Keratinocyte (primary cell): ENCODE data around the gene ZNF446. TPM values are rescaled to one million over a fixed set of nuclear protein-coding genes. Genes with fewer than 3 reads are reported as not detected.

Experiments
- DNase-seq: peaks from one replicate; pipeline ENCODE4 v3.0.0-alpha.2; 2011; ENCODE audit warnings: low read depth, missing footprints, low spot score
- FAIRE-seq: peaks from 2 replicates; lab custom pipeline; 2011; peaks lifted over from hg19 to GRCh38; lab: Jason Lieb, UNC
- H2AFZ ChIP-seq: 2 replicates; pipeline ENCODE4 v1.6.0; 2012; ENCODE audit warnings: low read length, control low read depth, inconsistent platforms; ENCODE audit not compliant: control insufficient read depth
- H3K27ac ChIP-seq: 2 replicates; pipeline ENCODE4 v1.5.1; 2011; ENCODE audit warnings: low read length; ENCODE audit not compliant: control insufficient read depth, insufficient read depth
- H3K27me3 ChIP-seq: 3 replicates; pipeline ENCODE4 v1.6.0; 2011; ENCODE audit warnings: low read length; ENCODE audit not compliant: control insufficient read depth, insufficient read depth; ENCODE audit errors: extremely low read depth
- H3K36me3 ChIP-seq, 2 experiments: 2 replicates in 1 of 2; 3 replicates in 1 of 2; pipeline ENCODE4 v1.5.1; 2011; ENCODE audit warnings: low read length in 2 of 2, mild to moderate bottlenecking in 1 of 2; ENCODE audit not compliant: control insufficient read depth in 2 of 2, insufficient read depth in 2 of 2; ENCODE audit errors: extremely low read depth in 1 of 2
- H3K4me1 ChIP-seq: 3 replicates; pipeline ENCODE4 v1.5.1; 2011; ENCODE audit warnings: low read length; ENCODE audit not compliant: control insufficient read depth, insufficient read depth; ENCODE audit errors: extremely low read depth
- H3K4me2 ChIP-seq: 3 replicates; pipeline ENCODE4 v1.6.0; 2011; ENCODE audit warnings: low read depth, low read length; ENCODE audit not compliant: control insufficient read depth, insufficient read depth; ENCODE audit errors: extremely low read depth
- H3K4me3 ChIP-seq, 3 experiments: fragments of 200-600 bp in 1 of 3; sonication (generic) in 1 of 3; 2 replicates in 2 of 3; 3 replicates in 1 of 3; pipeline ENCODE4 v1.5.1; 2011 to 2016; ENCODE audit warnings: low read length in 3 of 3, mild to moderate bottlenecking in 3 of 3, control low read depth in 2 of 3, inconsistent platforms in 1 of 3, low read depth in 1 of 3, mixed read lengths in 1 of 3, mixed run types in 1 of 3, moderate library complexity in 1 of 3; ENCODE audit not compliant: control insufficient read depth in 2 of 3, insufficient read depth in 2 of 3; ENCODE audit errors: extremely low read depth in 1 of 3
- H3K79me2 ChIP-seq: 2 replicates; pipeline ENCODE4 v1.6.0; 2012; ENCODE audit warnings: low read length; ENCODE audit not compliant: control insufficient read depth, insufficient read depth
- H3K9ac ChIP-seq: 3 replicates; pipeline ENCODE4 v1.6.0; 2011; ENCODE audit warnings: low read length; ENCODE audit not compliant: control insufficient read depth, insufficient read depth; ENCODE audit errors: extremely low read depth
- H3K9me1 ChIP-seq: 3 replicates; pipeline ENCODE4 v1.6.0; 2011; ENCODE audit warnings: low read length; ENCODE audit not compliant: control insufficient read depth, insufficient read depth; ENCODE audit errors: extremely low read depth
- H3K9me3 ChIP-seq: 2 replicates; pipeline ENCODE4 v1.5.1; 2012; ENCODE audit warnings: low read depth, low read length; ENCODE audit not compliant: control insufficient read depth
- H4K20me1 ChIP-seq: 3 replicates; pipeline ENCODE4 v1.6.0; 2011; ENCODE audit warnings: low read length; ENCODE audit not compliant: control insufficient read depth, insufficient read depth; ENCODE audit errors: extremely low read depth
- EZH2 ChIP-seq: IDR thresholded peaks from one replicate; pipeline ENCODE4 v1.6.1; 2012; ENCODE audit warnings: inconsistent platforms, mild to moderate bottlenecking, low read length, moderate library complexity
- dilution Hi-C: fragments of 300-500 bp; cut with MboI; formaldehyde crosslinking; loops from one replicate; pipeline ENCODE4 v1.7.0; 2020; ENCODE audit warnings: low sequenced_read_pairs; ENCODE audit not compliant: extremely low pct_ligation_motif_present
- polyA plus RNA-seq, 5 experiments: library from polyadenylated mRNA; depleted of rRNA in 3 of 5; stranded (reverse) in 3 of 5; stranded (forward) in 1 of 5; unstranded in 1 of 5; fragments of >200 nt; gene quantifications; 1 replicate in 1 of 5; 2 replicates in 3 of 5; 3 replicates in 1 of 5; pipeline versions ENCODE4 v1.2.1 to v1.2.3, GENCODE V29; 2011 to 2012; ENCODE audit warnings: missing spikeins in 2 of 5, low read depth in 1 of 5, low replicate concordance in 1 of 5
- TF ChIP-seq, protein P1 (sequence below), 3 experiments: IDR thresholded peaks in 1 of 3; conservative IDR thresholded peaks in 1 of 3; optimal IDR thresholded peaks in 1 of 3; 2 replicates in 2 of 3; 3 replicates in 1 of 3; pipeline versions ENCODE3 to v1.5.1; 2011; ENCODE audit warnings: low read length in 3 of 3, mild to moderate bottlenecking in 3 of 3, moderate library complexity in 2 of 3, control low read depth in 1 of 3, inconsistent platforms in 1 of 3; ENCODE audit not compliant: insufficient read depth in 2 of 3; ENCODE audit errors: extremely low read depth in 1 of 3

The ZNF446 gene
- polyA plus RNA-seq, 1 donor (not counting 4 experiments of a cell fraction or from before 2014, with no cell fraction given), result 2.1 TPM

DNA sequence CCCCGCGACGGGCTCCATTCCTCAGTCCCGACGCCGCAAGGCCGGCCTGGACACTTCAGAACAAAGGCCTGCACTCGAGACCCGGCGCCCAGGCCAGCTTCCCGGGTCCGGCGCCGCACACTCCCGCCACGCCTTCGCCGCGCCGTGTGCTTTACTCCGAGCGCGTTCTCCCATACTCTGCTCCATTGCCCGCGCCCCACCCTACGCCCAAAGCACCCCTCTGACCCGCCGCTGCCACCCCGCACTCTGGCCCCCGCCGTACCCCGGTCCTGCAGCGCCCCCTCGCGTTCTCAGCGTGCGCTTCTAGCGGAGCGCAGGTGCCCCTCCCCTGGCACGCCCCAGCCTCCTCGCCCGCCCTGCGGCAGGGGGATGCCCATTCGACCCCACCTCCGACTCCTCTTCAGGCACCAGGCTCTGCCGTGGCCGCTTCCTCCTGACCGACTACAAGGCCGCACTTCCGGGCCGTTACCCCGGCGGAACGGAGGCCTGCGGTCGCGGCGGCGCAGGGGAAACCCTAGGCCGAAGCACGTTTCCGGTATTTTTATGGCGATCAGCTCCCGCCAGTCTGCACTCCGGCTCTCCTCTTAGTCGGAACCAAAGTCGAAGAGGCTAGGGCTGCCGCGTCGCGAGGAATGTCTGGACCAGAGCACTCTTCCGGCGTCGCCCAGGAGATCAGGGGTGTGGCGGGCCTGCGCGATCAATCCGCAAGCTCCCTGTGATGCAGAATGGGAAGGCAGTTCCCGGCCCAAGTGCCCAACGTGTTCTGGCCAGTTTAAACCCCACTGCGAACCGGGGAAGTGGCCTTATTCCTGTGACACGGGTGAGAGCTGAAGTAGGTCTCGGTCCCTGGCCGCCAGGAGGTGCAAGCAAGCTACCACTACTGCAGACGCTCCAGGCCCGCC is 43.5 kb downstream of the ZNF446 start, which contains the start of gene ZBTB45:
Gene ZBTB45 (minus strand): TSS at position 456 of the 902 bp plus-strand sequence. CDS start 2,137 bp downstream, outside the sequence.
- Histone ChIP-seq H3K79me2 (peaks cover 43% of the 10 kb centered on the region), H3K9me1 (no peaks in the 10 kb centered on the region), H3K4me1 (peaks cover 16% of the 10 kb centered on the region), H3K4me3 (peak within 1 kb of the TSS; percentile 74 to 87 (median 85)), H3K27me3 (no peaks in the 10 kb centered on the region), H3K9ac (peak within 1 kb of the TSS; percentile 91), H3K9me3 (no peaks in the 10 kb centered on the region), H3K4me2 (peak within 1 kb of the TSS; percentile 94), H2AFZ (peak within 1 kb of the TSS; percentile 93), H3K27ac (peak within 1 kb of the TSS; percentile 85), H3K36me3 (peaks cover 5 to 12% of the 10 kb centered on the region in 2 experiments), H4K20me1 (no peaks in the 10 kb centered on the region)
- dilution Hi-C loops, result no loop called here
- peak; percentile 41 for FAIRE-seq
- TF ChIP-seq, protein P1, sequence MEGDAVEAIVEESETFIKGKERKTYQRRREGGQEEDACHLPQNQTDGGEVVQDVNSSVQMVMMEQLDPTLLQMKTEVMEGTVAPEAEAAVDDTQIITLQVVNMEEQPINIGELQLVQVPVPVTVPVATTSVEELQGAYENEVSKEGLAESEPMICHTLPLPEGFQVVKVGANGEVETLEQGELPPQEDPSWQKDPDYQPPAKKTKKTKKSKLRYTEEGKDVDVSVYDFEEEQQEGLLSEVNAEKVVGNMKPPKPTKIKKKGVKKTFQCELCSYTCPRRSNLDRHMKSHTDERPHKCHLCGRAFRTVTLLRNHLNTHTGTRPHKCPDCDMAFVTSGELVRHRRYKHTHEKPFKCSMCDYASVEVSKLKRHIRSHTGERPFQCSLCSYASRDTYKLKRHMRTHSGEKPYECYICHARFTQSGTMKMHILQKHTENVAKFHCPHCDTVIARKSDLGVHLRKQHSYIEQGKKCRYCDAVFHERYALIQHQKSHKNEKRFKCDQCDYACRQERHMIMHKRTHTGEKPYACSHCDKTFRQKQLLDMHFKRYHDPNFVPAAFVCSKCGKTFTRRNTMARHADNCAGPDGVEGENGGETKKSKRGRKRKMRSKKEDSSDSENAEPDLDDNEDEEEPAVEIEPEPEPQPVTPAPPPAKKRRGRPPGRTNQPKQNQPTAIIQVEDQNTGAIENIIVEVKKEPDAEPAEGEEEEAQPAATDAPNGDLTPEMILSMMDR (optimal IDR thresholded peaks at IDR 0.05 in 1 of 3, IDR thresholded peaks at IDR 0.05 in 1 of 3, conservative IDR thresholded peaks at IDR 0.05 in 1 of 3; ENCODE audit: extremely low read depth in 1 of 3, insufficient read depth in 2 of 3, low read length in 3 of 3), result peak; percentile 66 to 92 (median 86)
- TF ChIP-seq EZH2, result no peak
- peak; percentile 83 for DNase-seq

DNA sequence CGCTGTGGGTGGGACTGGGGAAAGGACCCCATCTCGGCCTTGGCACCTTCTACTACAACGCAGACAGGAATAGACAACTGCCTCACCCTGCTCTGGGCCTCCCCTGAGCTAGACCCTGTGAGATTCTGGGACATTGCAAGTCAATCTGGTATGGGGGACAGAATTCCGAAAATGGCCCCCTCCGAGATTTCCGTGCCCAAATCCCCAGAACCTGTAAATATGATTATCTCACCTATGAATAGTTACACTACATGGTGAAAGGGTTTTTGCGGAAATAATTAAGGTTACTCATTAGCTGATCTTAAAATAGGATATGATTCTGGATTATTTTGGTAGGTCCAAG is 44.1 kb downstream of the ZNF446 start:
- no peaks in the 10 kb centered on the region for H3K27me3 ChIP-seq
- H3K36me3 ChIP-seq, result peaks cover 5 to 12% of the 10 kb centered on the region in 2 experiments
- H3K4me1 ChIP-seq, result peaks cover 13% of the 10 kb centered on the region
- H3K4me2 ChIP-seq, result peak overlapping the region; percentile 92
- H3K9ac ChIP-seq, result peak overlapping the region; percentile 91
- dilution Hi-C loops, result no loop called here
- no peaks in the 10 kb centered on the region for H3K9me1 ChIP-seq
- peak overlapping the region; percentile 93 for H2AFZ ChIP-seq
- no peaks in the 10 kb centered on the region for H4K20me1 ChIP-seq
- TF ChIP-seq, protein P1 (optimal IDR thresholded peaks at IDR 0.05 in 1 of 3, IDR thresholded peaks at IDR 0.05 in 1 of 3, conservative IDR thresholded peaks at IDR 0.05 in 1 of 3; ENCODE audit: extremely low read depth in 1 of 3, insufficient read depth in 2 of 3, low read length in 3 of 3), result no peak
- no peak for TF ChIP-seq EZH2
- H3K4me3 ChIP-seq, result peak overlapping the region; percentile 74 to 87 (median 85)
- no peak for FAIRE-seq
- H3K9me3 ChIP-seq, result no peaks in the 10 kb centered on the region
- peak overlapping the region; percentile 85 for H3K27ac ChIP-seq
- H3K79me2 ChIP-seq, result peaks cover 39% of the 10 kb centered on the region
- no peak for DNase-seq
